DMS114 treated with DMSO at 0.1 percent for 48 hours (cell line): Measurements from ENCODE around the gene GSE1.
A peak's percentile ranks its signal among the peaks of the same experiment; 100 is the strongest.

Source experiments
- DNase-seq: peaks from one replicate; lab custom pipeline; 2025; ENCODE audit not compliant: unreplicated experiment; lab: John Stamatoyannopoulos, UW

Gene GSE1

GRCh38 chr16:85605051-85605911 is 7.8 kb upstream of the GSE1 start:
- no peak for DNase-seq

GRCh38 chr16:85605912-85606841 is 6.9 kb upstream of the GSE1 start:
- DNase-seq: no peak

GRCh38 chr16:85606904-85607303 is 6.2 kb upstream of the GSE1 start:
- DNase-seq: no peak

GRCh38 chr16:85607321-85607765 is 5.8 kb upstream of the GSE1 start:
- no peak for DNase-seq

- DNase-seq: no peak
Measured at GRCh38 chr16:85607796-85608514, 5.2 kb upstream of the GSE1 start.

GRCh38 chr16:85608515-85608885 is 4.6 kb upstream of the GSE1 start:
- no peak for DNase-seq

GRCh38 chr16:85608887-85609286 is 4.2 kb upstream of the GSE1 start:
- no peak for DNase-seq

GRCh38 chr16:85609539-85609938 is 3.6 kb upstream of the GSE1 start:
- DNase-seq: no peak

GRCh38 chr16:85610059-85610445 is 3.1 kb upstream of the GSE1 start:
- DNase-seq: no peak

- peak; percentile 81 for DNase-seq
Measured at GRCh38 chr16:85610446-85611193, 2.5 kb upstream of the GSE1 start.

- DNase-seq: no peak
Measured at GRCh38 chr16:85611194-85611443, 2.0 kb upstream of the GSE1 start.

GRCh38 chr16:85611444-85612190 is 1.5 kb upstream of the GSE1 start:
- DNase-seq: peak; percentile 47

GRCh38 chr16:85612191-85612800 is 826 bp upstream of the GSE1 start:
- peak; percentile 41 for DNase-seq

GRCh38 chr16:85613604-85614337 is 649 bp downstream of the GSE1 start:
- no peak for DNase-seq

- DNase-seq: no peak
Measured at GRCh38 chr16:85614338-85615013, 1.4 kb downstream of the GSE1 start.

- peak; percentile 20 for DNase-seq
Measured at GRCh38 chr16:85615014-85615851, 2.1 kb downstream of the GSE1 start.

- DNase-seq: peak; percentile 55
Measured at GRCh38 chr16:85615852-85616606, 2.9 kb downstream of the GSE1 start.
